T-helper 17 cell (primary cell): ENCODE data around the gene YEATS2. TPM values are rescaled to one million over a fixed set of nuclear protein-coding genes. Genes with fewer than 3 reads are reported as not detected.

Source experiments
- ATAC-seq: fragments of 150-1000 bp; cut with Tn5 transposase; 2 replicates; pipeline ENCODE4 v1.10.0; 2021; ENCODE audit warnings: mild to moderate bottlenecking, moderate library complexity
- DNase-seq, 3 donors: peaks; one replicate each; pipeline versions ENCODE4 v3.0.0 to v3.0.0-alpha.2; 2020 to 2021
- H3K9me3 ChIP-seq: one replicate; pipeline ENCODE4 v1.7.0; 2013; ENCODE audit warnings: low read length, mild to moderate bottlenecking; ENCODE audit not compliant: control insufficient read depth, poor library complexity, severe bottlenecking
- H3K27ac Mint-ChIP-seq: one replicate; pipeline ENCODE4 v1.8.0; 2022; ENCODE audit warnings: mild to moderate bottlenecking, moderate library complexity, mixed read lengths
- H3K27me3 Mint-ChIP-seq: one replicate; pipeline ENCODE4 v1.8.0; 2022; ENCODE audit warnings: mixed read lengths
- H3K36me3 Mint-ChIP-seq: one replicate; pipeline ENCODE4 v1.8.0; 2022; ENCODE audit warnings: low read depth, mixed read lengths
- H3K4me1 Mint-ChIP-seq: one replicate; pipeline ENCODE4 v1.8.0; 2022; ENCODE audit warnings: mild to moderate bottlenecking, mixed read lengths
- H3K4me3 Mint-ChIP-seq: one replicate; pipeline ENCODE4 v1.8.0; 2022; ENCODE audit warnings: mild to moderate bottlenecking, moderate library complexity, mixed read lengths
- total RNA-seq, 4 donors: library from RNA in 2 of 4; stranded (reverse) in 2 of 4; gene quantifications; one replicate each; pipeline ENCODE4 v1.2.3 and lab custom pipeline; 2022 to 2026

The YEATS2 gene
- total RNA-seq, 2 donors from 2014 or later: 25.3 to 31.1 TPM

DNA sequence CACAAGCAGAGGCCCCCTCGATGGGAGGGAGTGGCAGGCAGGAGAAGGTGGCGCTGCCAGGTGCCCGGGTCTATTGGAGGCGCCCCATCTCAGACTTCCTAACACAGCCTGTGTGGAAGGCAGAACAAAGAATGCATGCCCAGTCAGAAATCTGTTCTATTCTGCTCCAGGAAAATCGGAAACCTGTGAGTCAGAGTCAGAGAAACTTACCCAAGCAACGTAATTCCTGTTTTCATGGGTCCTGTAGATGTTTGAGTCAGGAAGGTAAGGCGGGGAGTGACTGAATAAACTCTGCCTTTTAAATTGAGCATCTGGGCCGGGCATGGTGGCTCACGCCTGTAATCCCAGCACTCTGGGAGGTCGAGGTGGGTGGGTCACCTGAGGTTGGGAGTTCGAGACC is 114.0 kb downstream of the YEATS2 start:
- Mint-ChIP-seq H3K36me3 (peaks cover 5% of the 10 kb centered on the region), H3K4me1 (peaks cover 5% of the 10 kb centered on the region), H3K27ac (peak overlapping the region; percentile 45), H3K4me3 (no peak overlapping the region), H3K27me3 (no peaks in the 10 kb centered on the region)
- no peaks in the 10 kb centered on the region for H3K9me3 ChIP-seq
- no peak for DNase-seq
- no peak for ATAC-seq

DNA sequence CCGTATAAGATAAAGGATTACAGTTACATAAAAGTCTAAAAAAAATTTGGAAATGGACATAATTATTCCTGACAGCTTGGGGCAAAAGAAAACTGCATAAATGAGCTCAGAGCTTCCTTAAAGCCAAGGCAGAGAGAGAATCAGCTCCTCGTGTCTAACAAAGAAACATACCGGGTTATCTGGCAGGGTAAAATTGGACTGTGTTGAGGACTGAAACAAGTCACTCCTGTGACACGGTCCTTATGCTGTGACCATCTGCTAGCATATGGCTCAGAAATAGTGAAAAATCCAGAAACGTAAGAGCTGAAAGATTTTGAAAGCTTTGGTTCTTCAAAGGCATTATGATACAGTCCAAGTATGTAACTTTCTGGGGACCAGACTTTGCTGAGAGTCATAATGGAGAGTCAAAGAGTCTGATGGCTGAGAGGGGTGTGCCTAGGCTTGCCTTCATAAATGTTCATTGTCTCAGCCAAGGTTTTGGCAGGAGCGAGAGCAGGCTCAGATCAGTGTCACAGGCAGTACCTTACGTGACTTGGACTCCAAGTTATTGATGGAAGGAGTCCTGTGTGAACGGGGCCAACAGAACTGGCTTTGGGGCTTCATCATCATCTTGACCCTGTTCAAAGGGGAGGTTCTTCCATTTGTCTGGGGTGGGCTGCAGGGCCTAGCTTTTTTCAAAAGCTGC is 115.3 kb downstream of the YEATS2 start:
- Mint-ChIP-seq H3K36me3 (peaks cover 5% of the 10 kb centered on the region), H3K4me3 (no peak overlapping the region)

DNA sequence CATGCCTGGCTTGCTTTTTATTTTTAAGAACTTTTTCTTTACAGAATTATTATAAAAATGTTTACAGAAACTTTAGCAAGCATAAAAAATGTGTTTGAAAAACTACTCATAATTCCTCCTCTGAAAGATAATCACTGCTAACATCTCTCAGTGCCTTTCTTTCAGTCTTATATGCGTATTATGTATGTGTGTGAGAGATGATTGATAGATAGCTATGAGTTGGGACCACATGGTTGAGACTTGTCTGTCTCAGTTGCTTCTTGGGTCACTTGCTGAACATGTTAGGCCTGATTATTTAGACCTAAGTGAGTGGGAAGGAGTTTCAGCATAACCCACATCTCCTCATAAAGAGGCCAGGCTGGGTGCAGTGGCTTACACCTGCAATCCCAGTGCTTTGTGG is 116.6 kb downstream of the YEATS2 start:
- peaks cover 5% of the 10 kb centered on the region for H3K4me1 Mint-ChIP-seq
- ATAC-seq (no peak), DNase-seq (no peak)
- no peak overlapping the region for H3K4me3 Mint-ChIP-seq
- no peaks in the 10 kb centered on the region for H3K9me3 ChIP-seq
- no peak overlapping the region for H3K27ac Mint-ChIP-seq
- peaks cover 2% of the 10 kb centered on the region for H3K36me3 Mint-ChIP-seq
- no peaks in the 10 kb centered on the region for H3K27me3 Mint-ChIP-seq

More for the DNA sequence above, 115.3 kb downstream of the YEATS2 start:
- no peak for DNase-seq
- Mint-ChIP-seq H3K4me1 (peaks cover 5% of the 10 kb centered on the region), H3K27ac (peak overlapping the region; percentile 45), H3K27me3 (no peaks in the 10 kb centered on the region)
- H3K9me3 ChIP-seq: no peaks in the 10 kb centered on the region
- no peak for ATAC-seq

DNA sequence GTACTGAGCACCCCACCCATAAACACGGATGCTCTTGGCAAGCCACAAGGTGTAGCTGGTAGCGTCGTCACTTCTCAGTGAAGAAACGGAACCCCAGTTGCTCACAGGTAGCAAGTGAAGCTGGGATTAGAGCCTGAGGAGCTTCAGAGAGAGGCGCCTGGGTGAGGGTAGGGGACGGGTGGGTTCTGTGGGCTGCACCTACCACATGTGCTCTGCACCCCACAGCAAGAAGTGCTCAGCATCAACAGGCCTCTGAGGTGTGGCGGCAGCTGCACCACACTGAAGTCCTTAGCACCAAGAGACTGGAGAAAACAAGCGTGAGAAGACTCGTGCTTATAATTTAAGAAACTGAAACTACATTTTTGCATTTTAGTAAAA is 118.0 kb downstream of the YEATS2 start:
- ATAC-seq (peak; percentile 63), DNase-seq (no peak)
- peaks cover 2% of the 10 kb centered on the region for H3K36me3 Mint-ChIP-seq
- H3K27me3 Mint-ChIP-seq: no peaks in the 10 kb centered on the region
- H3K4me1 Mint-ChIP-seq: peaks cover 5% of the 10 kb centered on the region
- no peaks in the 10 kb centered on the region for H3K9me3 ChIP-seq
- H3K27ac Mint-ChIP-seq: peak overlapping the region; percentile 67
- peak overlapping the region; percentile 70 for H3K4me3 Mint-ChIP-seq

DNA sequence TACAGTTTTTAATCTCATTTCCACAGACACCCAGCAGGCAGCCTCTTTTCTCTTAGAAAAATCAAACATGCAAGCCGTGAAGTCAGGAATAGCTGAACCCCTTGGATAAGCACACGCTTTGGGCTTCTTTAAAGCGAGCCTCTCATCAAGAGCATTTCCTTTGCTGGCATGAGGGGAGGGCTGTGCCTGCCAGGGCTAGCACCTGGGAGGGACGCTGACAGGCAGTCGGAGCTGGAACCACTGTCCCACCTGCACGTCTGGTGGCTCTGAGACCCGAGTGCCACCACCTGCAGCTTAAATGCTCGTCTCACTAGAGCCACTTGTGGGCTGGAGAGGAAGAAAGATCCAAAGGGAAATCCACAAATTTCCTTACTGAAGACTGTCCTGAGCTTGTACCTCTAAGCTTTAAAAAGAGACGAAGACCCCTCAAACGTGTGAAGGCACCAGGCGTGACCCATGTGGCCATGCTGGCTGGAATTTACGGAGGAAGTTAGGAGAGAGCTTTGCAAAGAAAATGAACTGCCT is 118.4 kb downstream of the YEATS2 start:
- DNase-seq: no peak
- Mint-ChIP-seq H3K4me1 (peaks cover 5% of the 10 kb centered on the region), H3K27me3 (no peaks in the 10 kb centered on the region), H3K36me3 (peaks cover under 1% of the 10 kb centered on the region), H3K27ac (peak overlapping the region; percentile 67), H3K4me3 (peak overlapping the region; percentile 70)
- H3K9me3 ChIP-seq: no peaks in the 10 kb centered on the region
- peak; percentile 10 for ATAC-seq

DNA sequence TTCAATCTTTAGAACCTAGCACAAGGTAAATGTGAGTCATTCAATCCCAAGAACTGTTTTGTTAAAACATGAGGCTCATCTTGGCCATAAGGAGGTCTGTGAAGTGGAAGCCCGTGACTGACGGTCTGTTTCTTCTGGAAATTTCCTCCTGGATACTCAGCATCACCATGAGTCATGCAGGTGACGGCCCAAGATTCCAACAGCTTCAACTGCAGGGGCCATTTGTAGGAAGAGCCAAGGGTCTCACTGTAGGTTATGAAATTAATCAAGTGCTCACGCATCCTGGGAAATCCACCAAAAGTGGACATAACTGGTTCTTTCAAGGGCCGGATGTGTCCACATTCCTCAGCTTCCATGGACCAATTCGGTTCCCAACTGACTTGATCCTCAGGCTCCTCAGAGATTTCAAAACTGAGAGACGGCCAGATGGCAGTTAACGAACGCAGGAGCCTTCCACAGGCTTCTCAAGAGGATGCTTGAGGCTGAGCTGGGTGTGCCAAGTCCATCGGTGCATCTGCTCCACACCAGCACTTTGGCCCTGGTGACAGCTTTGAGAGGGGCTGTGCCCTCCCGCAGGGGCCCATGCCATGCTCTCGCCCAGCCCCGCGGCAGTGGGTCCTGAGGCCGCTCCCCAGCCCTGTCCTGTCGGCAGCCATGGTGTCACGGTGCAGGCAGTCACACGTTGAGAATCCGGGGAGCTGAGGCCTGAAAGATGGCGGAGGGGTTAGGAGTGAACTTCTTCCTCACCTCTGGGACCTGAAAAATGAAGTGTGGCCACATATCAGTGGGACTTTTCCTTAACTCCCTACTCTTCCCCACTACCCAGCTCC is 119.3 kb downstream of the YEATS2 start:
- Mint-ChIP-seq H3K27ac (peak overlapping the region; percentile 19), H3K27me3 (no peaks in the 10 kb centered on the region), H3K36me3 (no peaks in the 10 kb centered on the region), H3K4me1 (peaks cover 5% of the 10 kb centered on the region), H3K4me3 (no peak overlapping the region)
- ATAC-seq (no peak), DNase-seq (no peak)
- H3K9me3 ChIP-seq: no peaks in the 10 kb centered on the region

DNA sequence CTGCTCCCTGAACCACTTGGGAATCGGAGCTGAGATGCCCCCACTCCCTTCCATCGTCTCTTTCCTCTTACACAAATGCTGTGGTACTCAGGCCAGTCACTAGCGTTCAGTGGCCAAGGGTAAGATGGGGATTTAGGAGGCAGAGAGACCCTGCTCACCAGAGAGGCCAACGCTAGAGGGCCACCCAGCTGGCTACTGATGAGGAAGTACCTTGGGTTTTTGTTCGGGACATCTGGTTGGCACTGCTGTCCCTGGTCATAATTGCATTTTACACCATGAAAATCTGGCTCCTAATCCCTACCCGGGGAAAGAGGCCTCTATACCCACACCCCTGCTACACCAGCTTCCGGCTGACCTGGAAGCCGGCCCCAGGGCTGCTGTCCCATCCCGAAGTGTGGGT is 120.0 kb downstream of the YEATS2 start:
- no peak overlapping the region for H3K4me3 Mint-ChIP-seq
- DNase-seq: no peak
- peak overlapping the region; percentile 19 for H3K27ac Mint-ChIP-seq
- H3K4me1 Mint-ChIP-seq: peaks cover 5% of the 10 kb centered on the region
- H3K27me3 Mint-ChIP-seq: peaks cover 4% of the 10 kb centered on the region
- H3K36me3 Mint-ChIP-seq: no peaks in the 10 kb centered on the region
- ATAC-seq: no peak
- H3K9me3 ChIP-seq: no peaks in the 10 kb centered on the region

DNA sequence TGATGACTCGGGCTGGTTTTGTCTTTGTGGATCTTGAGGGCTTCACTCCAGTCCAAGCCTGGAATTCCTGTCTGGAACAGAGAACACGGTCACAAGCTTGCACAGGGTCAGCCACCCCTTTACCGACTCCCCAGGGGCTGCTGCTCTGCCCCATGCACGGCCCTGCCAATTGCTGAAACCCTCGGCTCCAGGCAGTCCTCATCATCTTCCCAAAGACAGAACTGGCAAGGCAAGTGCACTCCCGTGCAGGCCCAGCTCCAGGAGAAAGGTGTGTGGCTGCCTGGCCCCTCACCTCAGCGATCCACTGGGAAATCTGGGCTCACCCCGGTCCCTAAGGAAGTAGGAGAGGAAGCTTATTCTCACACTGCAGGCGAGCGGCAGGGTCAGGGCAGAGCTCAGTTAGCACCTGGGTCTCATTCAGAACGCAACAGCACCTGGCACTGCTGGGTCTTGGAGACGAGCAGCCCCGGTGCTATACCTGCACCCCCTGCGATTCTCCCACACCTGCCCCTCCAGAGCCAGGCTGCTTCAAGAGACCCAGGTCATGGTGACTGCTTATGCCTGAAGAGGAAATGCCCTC is 120.5 kb downstream of the YEATS2 start:
- DNase-seq (no peak), ATAC-seq (no peak)
- H3K27me3 Mint-ChIP-seq: peaks cover 4% of the 10 kb centered on the region
- H3K27ac Mint-ChIP-seq: peak overlapping the region; percentile 19
- H3K9me3 ChIP-seq: no peaks in the 10 kb centered on the region
- H3K4me3 Mint-ChIP-seq: no peak overlapping the region
- peaks cover 5% of the 10 kb centered on the region for H3K4me1 Mint-ChIP-seq
- no peaks in the 10 kb centered on the region for H3K36me3 Mint-ChIP-seq

DNA sequence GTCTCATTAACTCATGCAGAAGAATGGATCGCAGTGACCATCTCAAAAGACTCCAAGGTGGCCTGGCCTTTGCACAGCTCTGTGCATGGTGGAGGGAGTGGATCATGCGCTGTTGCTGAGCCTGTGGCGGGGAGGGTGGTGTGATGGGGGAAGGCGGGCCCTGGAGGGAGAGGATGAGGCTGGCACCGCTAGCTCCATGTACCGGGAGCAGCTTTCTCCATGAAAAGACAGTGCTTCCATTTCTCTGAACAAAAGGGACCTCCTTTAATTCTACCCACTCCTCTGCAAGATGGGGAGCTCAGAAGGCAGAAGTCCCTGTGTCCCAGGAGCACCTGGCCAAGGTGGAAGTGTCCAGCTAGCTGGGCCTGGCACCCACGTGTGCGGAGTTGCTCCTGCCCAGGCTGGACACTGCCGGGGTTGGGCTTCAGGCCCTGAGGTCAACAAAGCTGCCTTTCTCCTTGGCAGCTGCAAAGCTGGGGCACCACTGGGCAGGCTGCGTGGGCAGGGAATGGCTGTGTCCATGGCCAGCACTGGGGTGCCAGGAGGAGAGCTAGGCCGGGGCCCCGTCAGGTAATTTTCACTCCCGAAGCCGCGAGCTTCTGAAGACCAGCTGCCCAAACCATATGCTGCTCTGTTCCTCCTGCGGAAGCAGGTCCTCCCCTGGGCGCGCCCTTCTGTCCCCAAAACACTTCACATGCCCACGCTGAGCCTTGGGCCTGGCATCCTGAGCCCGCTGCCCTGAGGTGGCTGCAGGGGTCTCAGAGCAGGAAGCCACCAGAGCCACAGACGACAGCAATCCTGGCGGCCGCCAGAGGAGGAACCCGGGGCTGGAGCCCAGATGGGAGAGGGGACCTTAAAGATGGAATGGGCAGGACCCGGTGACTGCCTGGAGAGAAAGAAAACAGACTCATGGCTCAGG is 121.4 kb downstream of the YEATS2 start:
- H3K9me3 ChIP-seq: no peaks in the 10 kb centered on the region
- Mint-ChIP-seq H3K27me3 (peaks cover 5% of the 10 kb centered on the region), H3K4me3 (peak overlapping the region; percentile 25), H3K36me3 (no peaks in the 10 kb centered on the region), H3K27ac (no peak overlapping the region), H3K4me1 (peaks cover 6% of the 10 kb centered on the region)
- DNase-seq: no peak
- ATAC-seq: no peak

DNA sequence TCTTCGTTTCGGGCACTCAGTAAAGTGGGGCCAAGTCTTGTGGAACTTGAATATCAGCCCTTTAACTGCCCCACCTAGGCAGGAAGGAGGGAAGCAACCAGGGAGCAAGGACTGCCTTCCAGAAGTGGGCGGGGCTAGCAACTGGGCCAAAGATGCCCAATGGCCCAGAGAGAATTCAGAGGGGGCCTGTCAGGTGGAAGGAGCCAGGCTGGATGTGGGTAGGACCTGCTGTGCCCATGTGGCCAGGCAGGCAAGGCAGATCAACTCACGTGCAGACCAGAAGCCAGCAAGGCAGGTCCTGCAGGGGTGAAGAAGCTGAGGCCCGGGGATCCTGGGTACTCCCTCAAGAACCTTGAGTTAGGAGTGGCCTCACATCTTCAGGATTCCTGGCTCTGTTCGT is 122.2 kb downstream of the YEATS2 start:
- no peak for DNase-seq
- peaks cover 11% of the 10 kb centered on the region for H3K4me1 Mint-ChIP-seq
- H3K36me3 Mint-ChIP-seq: no peaks in the 10 kb centered on the region
- no peak overlapping the region for H3K4me3 Mint-ChIP-seq
- peaks cover 9% of the 10 kb centered on the region for H3K27me3 Mint-ChIP-seq
- ATAC-seq: no peak
- H3K27ac Mint-ChIP-seq: no peak overlapping the region
- H3K9me3 ChIP-seq: no peaks in the 10 kb centered on the region

DNA sequence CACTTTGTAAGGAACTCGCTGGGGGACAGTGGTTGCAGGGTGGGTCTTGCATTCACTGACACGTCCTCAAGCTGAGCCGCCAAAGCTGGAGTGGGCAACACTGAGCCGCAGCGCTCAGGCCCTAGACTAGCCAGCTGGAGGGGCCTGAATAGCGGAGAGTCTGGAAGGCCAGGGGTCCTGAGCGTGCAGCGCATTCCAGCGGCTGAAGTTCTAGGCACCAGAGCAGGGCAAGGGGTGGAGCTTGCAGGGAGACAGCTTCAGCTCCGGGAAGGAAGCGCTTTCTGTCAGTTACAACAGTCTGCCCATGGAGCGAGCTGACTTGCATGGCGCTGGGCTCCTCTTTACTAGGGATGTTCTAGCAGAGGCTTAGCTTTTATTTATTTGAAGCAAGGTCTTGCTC is 125.0 kb downstream of the YEATS2 start:
- ATAC-seq: no peak
- H3K9me3 ChIP-seq: no peaks in the 10 kb centered on the region
- Mint-ChIP-seq H3K4me3 (no peak overlapping the region), H3K4me1 (peaks cover 13% of the 10 kb centered on the region), H3K27ac (no peak overlapping the region), H3K27me3 (peaks cover 9% of the 10 kb centered on the region), H3K36me3 (peaks cover 2% of the 10 kb centered on the region)
- DNase-seq: no peak

DNA sequence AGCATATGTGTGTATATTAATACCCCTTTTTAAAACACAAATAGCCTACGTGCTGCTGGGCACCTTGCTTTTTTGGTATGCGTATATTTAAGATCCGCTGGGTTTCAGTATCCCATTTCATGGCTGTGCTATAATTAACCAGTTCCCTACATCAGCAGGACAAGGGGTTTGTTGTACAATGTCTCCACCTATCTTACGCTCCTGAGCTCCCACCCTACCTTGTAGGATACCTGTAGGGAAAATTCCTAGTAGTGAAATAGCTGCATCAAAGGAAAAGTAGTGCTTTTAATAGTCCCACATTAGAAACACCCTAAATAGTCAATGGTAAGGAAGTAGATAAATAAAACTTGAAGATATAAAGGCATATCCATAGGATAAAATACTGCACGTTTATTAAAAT is 126.4 kb downstream of the YEATS2 start:
- Mint-ChIP-seq H3K4me3 (peak overlapping the region; percentile 83), H3K36me3 (peaks cover 2% of the 10 kb centered on the region), H3K4me1 (peaks cover 13% of the 10 kb centered on the region), H3K27me3 (peaks cover 9% of the 10 kb centered on the region), H3K27ac (peak overlapping the region; percentile 37)
- no peak for ATAC-seq
- H3K9me3 ChIP-seq: no peaks in the 10 kb centered on the region
- DNase-seq: no peak
